Osteocyte (in vitro differentiated cells): ENCODE data around the gene IFI27L2. TPM values are rescaled to one million over a fixed set of nuclear protein-coding genes. Genes with fewer than 3 reads are reported as not detected.

Source experiments
- DNase-seq: peaks from one replicate; pipeline ENCODE4 v3.0.0; 2021; ENCODE audit warnings: mixed read lengths; ENCODE audit not compliant: unreplicated experiment; ENCODE audit errors: extremely low spot score
- H3K27ac Mint-ChIP-seq: one replicate; pipeline ENCODE4 v1.8.0; 2021; ENCODE audit warnings: mild to moderate bottlenecking, mixed read lengths; ENCODE audit not compliant: unreplicated experiment
- H3K27me3 Mint-ChIP-seq: one replicate; pipeline ENCODE4 v1.8.0; 2021; ENCODE audit warnings: mixed read lengths; ENCODE audit not compliant: unreplicated experiment
- H3K36me3 Mint-ChIP-seq: one replicate; pipeline ENCODE4 v1.8.0; 2021; ENCODE audit warnings: mixed read lengths; ENCODE audit not compliant: unreplicated experiment
- H3K4me1 Mint-ChIP-seq: one replicate; pipeline ENCODE4 v1.8.0; 2021; ENCODE audit warnings: mixed read lengths; ENCODE audit not compliant: unreplicated experiment
- H3K4me3 Mint-ChIP-seq: one replicate; pipeline ENCODE4 v1.8.0; 2021; ENCODE audit warnings: mild to moderate bottlenecking, moderate library complexity, mixed read lengths; ENCODE audit not compliant: unreplicated experiment
- H3K9me3 Mint-ChIP-seq: one replicate; pipeline ENCODE4 v1.8.0; 2021; ENCODE audit warnings: mixed read lengths; ENCODE audit not compliant: unreplicated experiment
- CTCF ChIP-seq: fragments of 200-600 bp; sonication (generic); IDR thresholded peaks from 2 replicates; pipeline ENCODE4 v1.5.0; 2021; ENCODE audit warnings: antibody characterized with exemption, mild to moderate bottlenecking, moderate library complexity
- total RNA-seq: library from RNA; stranded (reverse); gene quantifications from 2 replicates; pipeline ENCODE4 v1.2.1, GENCODE V29; 2021

Gene IFI27L2
- total RNA-seq, 1 donor from 2014 or later: 44.7 TPM

DNA sequence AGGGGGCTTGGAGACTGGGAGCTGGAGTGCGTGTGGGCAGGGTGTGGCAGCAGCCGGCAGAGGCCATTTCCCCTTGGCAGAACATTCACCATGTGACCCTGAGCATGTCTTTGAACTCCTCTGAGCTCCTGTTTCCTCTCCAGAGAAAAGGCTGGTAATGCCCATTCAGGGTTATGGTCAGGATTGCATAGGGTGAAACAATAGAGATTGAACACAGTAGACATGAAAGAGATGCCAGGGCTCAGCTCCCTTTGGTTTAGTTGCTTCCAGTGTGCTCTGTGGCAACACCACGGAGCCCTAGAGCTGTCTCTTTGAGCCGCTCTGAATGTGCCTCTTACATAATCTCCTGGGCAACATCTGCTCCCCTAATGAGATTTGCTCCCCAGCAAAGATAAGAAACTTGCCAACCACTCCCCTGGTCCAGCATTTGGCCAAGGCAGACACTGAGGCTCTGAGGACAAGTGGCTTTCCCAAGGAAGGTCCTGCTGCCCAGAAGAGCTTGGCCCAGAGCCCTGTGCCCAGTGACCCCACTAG, 14.3 kb downstream of the IFI27L2 start:
- no peak for TF ChIP-seq CTCF
- peaks cover 11% of the 10 kb centered on the region for H3K27me3 Mint-ChIP-seq
- H3K4me1 Mint-ChIP-seq: peaks cover 9% of the 10 kb centered on the region
- H3K27ac Mint-ChIP-seq: no peak overlapping the region
- no peaks in the 10 kb centered on the region for H3K9me3 Mint-ChIP-seq
- no peaks in the 10 kb centered on the region for H3K36me3 Mint-ChIP-seq
- DNase-seq: no peak
- no peak overlapping the region for H3K4me3 Mint-ChIP-seq

- Mint-ChIP-seq H3K4me3 (no peak overlapping the region), H3K9me3 (no peaks in the 10 kb centered on the region), H3K27ac (no peak overlapping the region), H3K27me3 (peaks cover 11% of the 10 kb centered on the region), H3K4me1 (peaks cover 9% of the 10 kb centered on the region), H3K36me3 (no peaks in the 10 kb centered on the region)
- no peak for DNase-seq
- TF ChIP-seq CTCF: no peak
These were observed 14.8 kb downstream of the IFI27L2 start for GRCh38 chr14:94114589-94115057.

DNA sequence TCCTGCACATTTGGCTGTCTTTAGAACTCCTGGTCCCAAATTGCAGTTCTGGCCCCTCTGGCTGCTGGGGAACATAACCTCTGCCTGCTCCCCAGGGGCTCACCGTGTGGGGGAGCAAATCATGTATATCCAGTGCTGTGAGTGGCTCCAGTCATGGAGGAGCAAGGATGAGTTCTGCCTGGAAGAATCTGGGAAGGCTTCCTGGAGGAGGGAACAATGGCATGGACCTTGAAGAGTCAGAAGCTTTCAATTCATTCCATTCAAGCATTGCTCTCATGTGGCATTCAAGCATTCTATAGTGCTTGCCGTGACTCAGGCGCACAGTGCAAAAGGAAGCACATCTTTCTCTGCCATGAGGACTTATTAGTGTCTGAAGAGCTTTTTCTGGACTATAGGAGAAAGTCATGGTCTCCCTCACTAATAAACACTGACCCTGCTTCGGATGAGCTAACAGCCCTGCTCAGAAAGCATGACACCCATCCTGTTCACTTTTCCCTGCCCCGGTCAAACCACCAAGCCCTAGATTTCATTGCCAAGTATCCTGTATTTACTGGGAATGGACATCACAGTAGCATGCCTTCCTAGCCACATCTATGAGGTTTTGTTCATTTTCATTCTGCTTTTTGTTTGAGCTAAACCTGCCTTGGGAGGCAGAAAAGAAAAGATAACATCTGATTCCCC, 15.4 kb downstream of the IFI27L2 start:
- no peak for DNase-seq
- H3K9me3 Mint-ChIP-seq: no peaks in the 10 kb centered on the region

GRCh38 chr14:94113490-94113889, 15.9 kb downstream of the IFI27L2 start:
- H3K4me3 Mint-ChIP-seq: no peak overlapping the region
- H3K36me3 Mint-ChIP-seq: no peaks in the 10 kb centered on the region
- peaks cover 9% of the 10 kb centered on the region for H3K4me1 Mint-ChIP-seq
- H3K27ac Mint-ChIP-seq: no peak overlapping the region
- H3K27me3 Mint-ChIP-seq: peaks cover 11% of the 10 kb centered on the region
- H3K9me3 Mint-ChIP-seq: no peaks in the 10 kb centered on the region
- no peak for DNase-seq
- TF ChIP-seq CTCF: no peak

More for the DNA sequence above, 15.4 kb downstream of the IFI27L2 start:
- H3K27ac Mint-ChIP-seq: no peak overlapping the region
- H3K4me1 Mint-ChIP-seq: peaks cover 9% of the 10 kb centered on the region
- no peaks in the 10 kb centered on the region for H3K36me3 Mint-ChIP-seq
- H3K4me3 Mint-ChIP-seq: no peak overlapping the region
- no peak for TF ChIP-seq CTCF
- H3K27me3 Mint-ChIP-seq: peaks cover 11% of the 10 kb centered on the region

- no peak overlapping the region for H3K27ac Mint-ChIP-seq
- peaks cover 9% of the 10 kb centered on the region for H3K4me1 Mint-ChIP-seq
- H3K4me3 Mint-ChIP-seq: no peak overlapping the region
- peaks cover 11% of the 10 kb centered on the region for H3K27me3 Mint-ChIP-seq
- no peak for TF ChIP-seq CTCF
- no peak for DNase-seq
- no peaks in the 10 kb centered on the region for H3K36me3 Mint-ChIP-seq
- no peaks in the 10 kb centered on the region for H3K9me3 Mint-ChIP-seq
These were observed 16.3 kb downstream of the IFI27L2 start for GRCh38 chr14:94113073-94113472.
